NCI-H774 (cell line): Measurements from ENCODE around the gene PPL.
"Not testable (repeated sequence)": the region's sequence is repeated elsewhere in the genome, so short reads cannot be mapped to it uniquely, and the experiment has no call there.

Experiments
- DNase-seq: peaks from one replicate; lab custom pipeline; 2025; lab: John Stamatoyannopoulos, UW

PPL gene

DNA sequence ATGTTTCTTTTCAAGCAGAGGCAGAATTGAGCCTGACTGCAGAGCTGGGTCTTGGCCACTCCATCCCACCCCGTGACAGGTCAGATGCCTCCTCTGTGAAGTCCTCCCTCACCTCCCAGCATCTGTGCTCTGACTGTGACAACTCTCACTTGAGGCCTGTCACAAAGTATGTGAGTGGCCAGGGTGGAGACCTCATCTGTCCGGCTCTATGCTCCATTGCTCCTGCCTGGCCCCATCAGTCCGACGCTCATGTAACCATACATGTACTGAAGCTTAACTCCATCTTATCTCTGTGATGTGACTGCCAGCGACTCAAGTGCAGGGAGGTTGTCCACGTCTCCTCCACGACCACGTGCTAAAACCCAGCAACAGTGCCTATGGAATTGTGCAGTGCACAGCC, 3.5 kb downstream of the PPL start:
- no peak for DNase-seq

DNA sequence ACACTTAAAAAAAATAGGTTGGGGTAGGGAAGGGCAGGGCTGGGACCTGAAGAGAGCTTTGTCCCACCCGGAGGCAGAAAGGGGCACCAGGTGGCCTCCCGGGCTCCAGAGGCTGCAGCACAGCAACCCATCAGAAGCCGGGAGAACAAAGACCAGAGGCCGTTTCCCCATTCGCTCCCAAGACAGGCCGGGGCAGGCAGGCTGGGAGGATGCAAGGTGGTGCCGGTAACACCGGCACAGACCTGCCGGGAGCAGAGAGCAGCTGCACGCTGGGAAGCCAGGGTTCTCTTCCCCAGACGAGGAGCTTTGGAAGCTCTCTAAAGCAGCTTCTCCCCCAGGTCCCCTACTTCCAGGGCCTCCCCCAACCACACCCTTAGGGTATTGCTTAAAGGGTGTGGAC, 5.6 kb downstream of the PPL start:
- no peak for DNase-seq

DNA sequence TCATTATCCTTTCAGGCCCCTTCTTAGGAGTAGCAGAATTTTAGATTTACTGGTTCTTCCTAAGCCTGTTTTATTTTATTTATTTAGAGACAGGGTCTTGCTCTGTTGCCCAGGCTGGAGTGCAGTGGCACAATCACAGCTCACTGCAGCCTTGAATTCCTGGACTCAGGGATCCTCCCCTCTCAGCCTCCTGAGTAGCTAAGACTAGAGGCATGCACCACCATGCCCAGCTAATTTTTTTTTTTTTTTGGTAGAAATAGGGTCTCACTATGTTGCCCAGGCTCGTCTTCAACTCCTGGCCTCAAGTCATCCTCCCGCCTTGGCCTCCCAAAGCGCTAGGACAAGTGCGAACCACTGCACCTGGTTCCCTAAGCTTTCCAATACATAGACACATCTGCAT, 7.3 kb downstream of the PPL start:
- DNase-seq, result not testable (repeated sequence)

DNA sequence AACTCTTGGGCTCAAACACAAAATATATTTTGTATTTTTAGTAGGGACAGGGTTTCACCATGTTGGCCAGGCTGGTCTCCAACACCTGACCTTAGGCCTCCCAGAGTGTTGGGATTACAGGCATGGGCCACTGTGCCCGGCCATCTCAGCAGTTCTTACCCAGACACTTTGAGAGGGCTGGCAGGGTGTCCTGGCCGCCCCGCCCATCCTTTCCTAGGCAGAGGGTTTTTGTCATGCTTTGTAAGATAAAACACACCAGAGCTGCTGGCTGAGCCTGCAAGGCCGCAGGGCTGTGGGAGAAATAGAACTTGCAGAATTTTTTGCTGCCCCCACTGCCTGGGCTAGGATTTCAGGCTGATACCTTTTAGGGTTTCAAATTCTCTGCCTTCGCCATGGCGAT, 8.7 kb downstream of the PPL start:
- DNase-seq, result no peak

DNA sequence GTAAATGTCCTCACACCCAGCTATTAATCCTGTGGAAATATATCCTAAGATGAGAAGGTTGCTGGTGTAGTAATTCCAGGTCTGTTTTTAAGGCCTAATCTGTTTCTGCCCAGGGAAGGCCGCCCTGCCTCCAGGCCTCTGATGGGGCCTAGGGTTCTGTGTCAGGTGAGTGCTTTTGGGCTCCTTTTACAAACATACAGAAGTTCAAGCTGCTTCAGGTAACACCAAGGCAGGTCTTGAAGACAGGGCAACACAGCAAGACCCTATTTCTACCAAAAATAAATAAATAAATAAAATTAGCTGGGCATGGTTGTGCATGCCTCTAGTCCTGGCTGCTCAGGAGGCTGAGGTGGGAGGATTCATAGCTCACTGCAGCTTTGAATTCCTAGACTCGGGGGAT, 9.3 kb downstream of the PPL start:
- DNase-seq, result no peak

DNA sequence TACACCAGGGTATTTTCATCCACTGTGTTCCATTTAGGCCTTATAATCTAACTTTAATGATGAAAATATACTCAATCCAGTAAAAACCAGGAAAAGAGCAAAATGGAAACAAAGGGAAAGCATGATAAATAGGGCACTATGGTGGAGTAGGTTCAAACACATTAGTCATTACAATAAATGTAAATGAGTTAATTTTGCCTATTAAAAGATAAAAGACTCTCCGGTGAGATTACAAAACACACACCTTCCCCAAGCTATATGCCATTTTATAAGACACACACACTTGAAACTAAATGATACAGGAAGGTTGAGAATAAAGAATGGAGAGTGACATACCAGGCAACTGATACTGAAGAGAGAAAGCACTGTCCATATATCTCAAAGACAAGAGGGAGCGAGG, 10.0 kb downstream of the PPL start:
- DNase-seq, result no peak

DNA sequence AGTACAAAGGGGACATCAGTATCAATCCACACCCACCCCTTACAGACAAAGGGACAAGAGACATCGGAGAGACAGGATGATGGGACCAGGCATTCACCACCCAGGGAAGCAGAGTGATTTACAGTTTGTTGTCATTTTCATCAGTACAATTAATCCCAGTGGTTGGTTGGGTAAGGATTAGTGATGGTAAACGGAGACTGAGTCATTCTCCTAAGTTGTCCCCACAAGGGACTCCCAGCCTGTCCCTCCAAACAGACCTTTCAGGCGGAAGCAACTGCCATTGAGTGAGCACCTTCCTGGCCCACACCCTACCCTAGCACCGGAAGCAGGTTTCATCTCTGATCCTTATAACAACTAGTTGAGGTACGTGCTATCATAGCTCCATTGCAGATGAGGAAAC, 11.2 kb downstream of the PPL start:
- no peak for DNase-seq

DNA sequence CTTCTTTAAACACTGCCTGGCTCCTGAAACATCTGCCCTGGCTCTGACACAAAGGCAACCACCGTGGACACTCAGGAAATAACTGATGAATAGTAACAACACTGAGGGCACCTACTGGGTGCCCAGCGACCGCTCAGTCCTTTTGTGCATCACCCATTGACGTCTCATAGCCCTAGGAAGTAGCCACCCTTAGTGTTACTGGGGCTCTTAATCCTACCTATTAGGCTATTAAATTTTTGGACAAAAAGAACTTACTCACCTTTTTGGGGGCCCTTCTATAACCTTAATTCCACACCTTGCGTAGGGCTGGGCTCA, 11.7 kb downstream of the PPL start:
- DNase-seq, result no peak

DNA sequence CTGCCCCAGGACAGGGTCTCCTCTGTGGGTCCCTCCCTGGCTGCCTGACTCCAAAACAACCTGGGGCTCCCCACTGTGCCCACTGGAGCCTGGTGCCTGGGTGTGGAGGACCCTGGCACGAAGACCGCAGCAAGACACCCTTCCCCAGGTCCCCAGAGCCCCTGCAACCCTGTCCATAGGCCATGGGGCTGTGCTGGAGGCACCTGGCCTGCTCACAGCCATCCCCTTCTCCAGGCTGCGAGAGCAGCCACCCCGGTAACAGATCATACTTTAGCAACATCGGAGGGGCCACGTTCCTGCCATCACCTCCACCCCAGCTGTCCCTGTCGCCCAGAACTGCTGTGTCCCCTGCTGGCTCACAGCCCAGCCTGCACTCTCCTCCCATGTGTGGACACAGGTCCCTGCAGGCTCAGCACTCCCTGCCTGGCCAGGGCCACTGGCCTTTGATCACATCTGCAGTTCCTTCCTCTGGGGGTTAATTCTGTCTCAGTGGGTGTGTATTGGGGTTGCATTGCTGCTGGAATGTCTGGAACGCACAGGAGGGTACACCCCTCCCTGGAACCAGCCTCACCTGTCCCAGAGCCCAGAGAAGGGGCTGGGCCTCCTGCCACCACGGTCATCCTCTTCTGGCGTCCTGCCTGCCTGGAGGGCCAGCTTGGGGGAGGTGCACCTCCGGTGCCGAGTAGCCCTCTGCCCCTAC, 12.2 kb downstream of the PPL start:
- DNase-seq, result no peak

DNA sequence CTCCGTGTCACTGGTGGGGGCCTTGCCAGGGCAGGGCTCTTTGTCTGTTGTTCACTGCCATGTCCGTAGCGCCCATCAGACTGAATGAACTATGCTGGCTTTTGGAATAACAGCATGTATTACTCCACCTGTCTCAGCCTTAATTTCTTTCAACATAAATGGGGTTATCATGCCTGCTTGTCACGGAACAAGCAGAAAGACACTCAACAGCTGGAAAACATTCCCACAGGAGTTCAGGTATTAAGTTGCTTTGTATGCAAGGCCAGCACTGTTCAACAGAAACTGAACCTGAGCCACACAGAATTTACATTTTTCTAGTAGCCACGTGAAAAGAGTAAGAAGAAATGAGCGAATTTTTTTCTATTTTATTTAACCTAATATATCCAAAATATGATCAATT, 13.1 kb downstream of the PPL start:
- DNase-seq, result no peak

DNA sequence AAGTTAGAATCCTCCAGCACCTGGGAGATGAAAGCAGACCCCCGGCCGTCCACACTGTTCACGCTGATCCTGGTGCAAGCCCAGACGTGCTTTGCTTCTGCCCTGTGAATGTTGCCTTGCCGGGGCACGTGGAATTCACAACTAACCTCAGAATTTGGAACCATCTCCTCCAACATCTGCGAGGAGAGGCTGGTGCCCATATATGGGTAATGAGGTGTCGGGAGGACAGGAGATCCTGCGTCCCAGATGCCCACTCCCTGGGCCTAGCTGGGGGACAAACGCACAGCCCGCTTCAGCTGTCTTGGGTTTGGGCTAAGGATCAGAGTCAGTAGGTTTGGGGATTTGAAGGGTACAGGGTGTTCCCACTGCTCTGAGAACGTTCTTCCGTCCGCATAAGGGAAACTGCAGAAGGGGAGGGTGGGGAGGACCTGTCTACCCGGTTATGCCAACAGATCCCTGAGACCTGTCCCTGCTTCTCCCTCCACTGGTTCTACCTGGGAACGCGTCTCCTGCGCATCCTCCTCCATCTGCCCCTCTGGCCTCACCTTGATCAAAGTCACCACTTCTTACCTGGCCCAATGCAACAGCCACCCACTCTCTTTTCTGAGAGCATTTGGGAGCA, 14.1 kb downstream of the PPL start:
- no peak for DNase-seq

DNA sequence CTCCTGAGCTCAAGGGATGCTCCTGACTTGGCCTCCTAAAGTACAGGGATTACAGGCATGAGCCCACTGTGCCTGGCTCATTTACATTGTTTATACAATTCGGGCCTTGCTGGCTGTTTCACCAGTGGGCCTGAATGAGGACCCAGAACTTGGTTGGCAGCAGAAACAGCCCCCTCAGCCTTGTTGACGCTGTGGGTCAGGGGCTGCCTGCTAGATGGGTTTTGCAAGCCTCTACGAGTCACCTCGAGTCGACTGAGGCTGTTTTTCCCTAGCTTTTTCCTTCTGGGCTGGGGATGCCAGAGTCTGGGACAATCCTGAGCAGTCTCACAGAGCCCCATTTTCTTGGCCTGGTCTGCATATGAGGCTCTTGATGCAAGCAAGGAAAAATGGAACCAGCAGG, 16.1 kb downstream of the PPL start:
- DNase-seq, result no peak

DNA sequence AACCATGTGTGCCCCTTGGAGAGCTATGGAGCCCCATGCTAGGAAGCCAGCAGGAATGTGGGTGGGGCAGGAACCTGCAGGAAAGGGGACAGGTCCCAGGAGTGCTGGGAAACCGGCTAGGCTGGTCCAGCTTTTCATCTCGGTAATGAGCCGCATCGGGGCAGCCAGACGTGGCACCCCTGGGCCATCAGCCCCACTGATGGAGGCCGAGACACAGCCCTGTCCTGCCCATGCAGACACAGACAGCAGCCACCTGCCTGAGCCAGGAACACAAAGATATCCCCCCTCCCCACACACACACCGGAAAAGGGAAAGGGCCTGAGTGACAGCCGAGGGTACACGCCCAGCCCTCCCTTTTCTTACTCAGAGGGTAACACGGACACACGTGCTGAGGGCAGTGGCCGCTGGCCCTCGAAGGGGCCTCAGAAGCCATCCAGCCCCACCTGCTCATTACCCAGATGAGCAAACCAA, 18.1 kb downstream of the PPL start:
- DNase-seq, result no peak

DNA sequence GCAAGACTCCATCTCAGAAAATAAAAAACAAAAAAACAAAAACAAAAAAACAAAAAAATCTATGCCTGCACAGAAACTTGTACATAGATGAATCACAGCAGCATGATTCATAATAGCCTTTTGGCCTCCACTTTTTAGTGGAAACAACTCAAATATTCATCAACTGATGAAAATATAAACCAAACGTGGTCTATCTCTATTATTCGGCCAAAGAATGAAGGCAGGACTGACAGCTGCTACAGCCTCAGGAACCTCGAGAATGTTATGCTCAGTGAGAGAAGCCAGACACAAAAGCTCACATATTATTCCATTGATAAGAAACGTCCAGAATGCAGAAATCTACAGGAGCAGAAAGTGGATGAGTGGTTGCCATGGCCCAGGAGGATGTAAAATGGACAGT, 19.8 kb downstream of the PPL start:
- no peak for DNase-seq

DNA sequence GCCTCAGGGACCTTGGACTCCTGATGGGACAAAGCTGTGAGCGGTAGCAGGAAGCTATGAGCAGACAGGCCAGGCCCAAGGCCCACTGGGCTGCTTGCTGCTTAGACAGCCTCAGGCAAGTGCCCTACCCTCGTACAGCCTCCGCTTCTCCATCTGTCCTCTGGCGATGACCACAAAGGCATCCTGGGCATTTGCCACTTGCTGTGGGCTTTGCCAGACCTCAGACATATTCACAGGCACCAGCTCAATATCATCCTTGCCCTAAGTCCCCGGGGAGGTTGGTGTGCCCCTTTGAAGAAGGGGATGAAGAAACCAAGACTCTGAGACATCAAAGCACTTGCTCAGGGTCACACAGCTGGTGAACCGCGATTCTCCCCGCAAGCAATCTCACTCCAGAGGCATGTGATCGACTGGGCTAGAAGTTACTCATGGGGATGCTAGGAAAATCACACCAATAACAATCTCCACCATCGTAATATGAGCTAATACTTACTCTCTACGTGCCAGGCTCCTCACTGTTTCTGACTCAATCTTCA, 21.7 kb downstream of the PPL start:
- no peak for DNase-seq

DNA sequence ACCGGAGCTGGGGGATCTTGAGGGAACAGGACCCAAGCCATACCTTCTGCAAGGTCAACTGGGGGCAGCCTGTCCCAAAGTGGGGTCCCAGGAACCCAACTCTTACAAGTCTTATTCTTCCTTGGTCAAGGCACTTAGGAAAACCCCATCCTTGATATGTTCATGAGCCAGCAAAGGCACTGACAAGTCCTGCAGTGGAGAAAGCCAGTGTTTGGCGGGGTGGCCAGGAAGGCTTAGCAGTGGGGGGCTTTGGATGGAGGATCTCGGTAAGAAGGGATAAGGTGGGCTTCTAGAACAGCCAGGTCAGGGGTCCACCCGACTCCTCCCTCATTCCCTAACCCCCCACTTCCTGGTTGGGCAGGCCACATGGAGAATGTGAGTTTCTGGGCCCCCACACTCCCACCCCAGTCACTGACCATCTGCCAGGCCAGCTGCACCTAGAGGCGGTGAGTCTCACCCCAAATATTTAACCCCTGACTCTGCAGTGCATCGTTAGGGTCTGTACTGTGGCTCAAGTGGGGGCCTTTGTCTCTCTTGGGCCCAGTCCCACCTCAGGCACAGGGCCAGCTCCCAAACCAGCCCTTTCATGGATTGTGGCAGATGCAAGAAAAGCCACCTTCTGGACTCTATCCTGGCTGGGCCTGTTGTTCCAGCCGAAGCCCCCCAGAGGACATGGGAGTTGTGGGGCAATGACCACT, 22.3 kb downstream of the PPL start:
- no peak for DNase-seq

DNA sequence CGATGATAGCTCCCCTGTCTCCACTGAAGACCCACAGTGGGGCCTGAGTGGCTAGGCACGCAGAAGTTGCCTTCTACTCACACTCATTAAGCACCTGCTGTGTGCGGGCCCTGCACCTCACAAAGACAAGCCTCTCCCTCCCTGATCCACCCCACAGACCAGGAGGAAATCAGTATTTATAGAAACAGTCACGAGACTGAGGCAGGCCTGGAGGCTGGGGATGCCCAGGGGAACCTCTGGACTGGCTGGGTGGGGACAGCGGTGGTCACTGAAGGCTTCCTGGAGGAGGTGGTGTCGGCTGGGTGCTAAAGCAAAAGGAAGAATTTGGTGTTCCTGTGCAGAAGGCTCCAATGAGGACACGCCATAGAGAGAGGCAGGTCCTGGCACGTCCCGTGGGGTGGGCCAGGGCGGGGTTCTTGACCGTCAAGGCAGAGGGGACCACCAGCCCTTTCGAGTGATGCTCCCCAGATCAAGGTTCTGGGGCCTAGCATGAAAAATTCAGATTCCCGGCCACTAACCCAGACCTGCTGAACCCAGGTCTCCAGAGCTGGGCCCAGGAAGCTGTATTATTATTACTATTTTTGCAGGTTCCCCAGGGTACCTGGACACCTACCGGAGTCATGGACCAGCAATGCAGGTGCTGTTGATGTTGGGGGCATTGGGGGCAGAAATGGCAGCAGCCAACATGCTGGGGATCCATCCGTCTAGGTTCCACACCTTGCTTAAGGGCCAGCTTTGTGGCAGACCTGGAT, 23.0 kb downstream of the PPL start:
- no peak for DNase-seq

DNA sequence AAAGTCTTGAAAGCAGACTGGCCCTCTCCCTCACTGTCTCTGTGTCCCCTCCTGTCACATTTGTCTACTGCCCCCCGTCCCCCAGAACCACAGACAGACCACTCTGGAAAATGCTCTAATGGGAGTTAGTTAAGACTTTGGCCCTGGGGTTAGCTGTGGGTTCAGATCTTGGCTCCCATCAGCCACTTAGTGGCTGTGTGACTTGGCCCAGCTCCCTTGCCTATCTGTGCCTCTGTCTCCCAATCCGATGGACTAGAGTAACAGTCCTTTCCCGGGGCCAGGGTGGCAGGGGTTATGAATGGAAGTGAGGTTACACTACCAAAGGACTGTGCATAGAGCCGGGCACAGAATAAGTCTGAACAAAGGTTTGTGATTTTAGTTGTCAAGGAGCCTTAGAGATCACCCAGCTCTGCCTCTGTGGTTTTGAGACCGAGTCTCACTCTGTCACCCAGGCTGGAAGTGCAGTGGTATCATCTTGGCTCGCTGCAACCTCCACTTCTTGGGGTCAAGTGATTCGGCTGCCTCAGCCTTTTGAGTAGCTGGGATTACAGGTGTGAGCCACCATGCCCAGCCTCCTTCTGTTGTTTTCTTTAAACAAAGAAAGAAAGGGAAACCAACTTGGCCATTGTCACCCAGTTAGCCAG, 23.7 kb downstream of the PPL start:
- no peak for DNase-seq

DNA sequence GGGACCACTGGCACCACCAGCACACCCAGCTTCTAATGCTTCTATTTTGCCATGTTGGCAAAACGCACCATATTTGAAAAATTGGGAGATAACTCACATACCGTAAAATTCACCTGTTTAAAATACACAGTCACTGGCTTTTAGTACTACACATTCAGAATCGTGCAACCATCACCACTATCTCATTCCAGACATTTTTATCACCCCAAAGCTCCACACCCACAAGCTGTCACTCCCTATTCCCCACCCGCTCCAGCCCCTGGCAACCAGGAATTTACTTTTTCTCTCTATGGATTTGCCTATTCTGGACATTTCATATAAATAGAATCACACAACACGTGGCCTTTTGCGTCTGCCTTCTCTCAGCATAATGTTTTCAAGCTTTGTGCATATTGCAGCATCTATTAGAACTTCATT, 25.0 kb downstream of the PPL start:
- no peak for DNase-seq

DNA sequence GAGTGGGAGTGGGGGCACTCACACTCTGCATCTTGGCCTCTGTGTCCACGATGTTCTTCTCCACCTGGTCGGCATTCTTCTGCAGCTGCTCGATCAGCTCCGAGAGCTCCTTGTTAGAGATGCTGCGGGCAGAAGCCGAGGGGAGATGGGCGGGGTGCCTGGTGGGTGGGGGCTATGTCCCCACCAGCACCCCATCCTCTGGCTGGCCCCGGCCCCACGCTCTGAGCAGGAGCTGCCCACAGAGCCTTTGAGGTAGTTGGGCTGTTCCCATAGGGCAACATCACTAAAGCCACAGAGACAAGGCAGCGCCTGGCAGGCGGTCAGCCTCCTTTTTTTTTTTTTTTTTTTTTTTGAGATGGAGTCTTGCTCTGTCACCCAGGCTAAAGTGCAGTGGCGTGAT, 26.1 kb downstream of the PPL start:
- no peak for DNase-seq

DNA sequence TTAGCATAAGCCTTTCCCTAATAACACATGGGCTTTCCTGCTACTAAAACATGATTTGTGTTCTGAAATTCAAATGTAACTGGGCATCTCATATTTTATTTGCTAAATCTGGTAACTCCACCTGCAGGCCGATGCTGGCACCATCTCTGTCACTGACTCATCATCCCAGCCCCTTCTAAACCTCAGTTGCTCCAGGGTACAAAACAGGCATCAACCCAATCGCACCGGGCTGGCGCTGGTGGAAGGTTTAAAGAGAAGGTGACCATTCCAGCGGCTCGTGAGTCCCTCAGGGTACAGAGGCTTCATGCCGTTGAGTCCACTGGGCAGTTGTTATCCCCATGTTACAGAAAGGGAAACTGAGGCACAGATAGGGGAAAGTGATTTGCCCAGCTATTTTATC, 27.1 kb downstream of the PPL start:
- no peak for DNase-seq

DNA sequence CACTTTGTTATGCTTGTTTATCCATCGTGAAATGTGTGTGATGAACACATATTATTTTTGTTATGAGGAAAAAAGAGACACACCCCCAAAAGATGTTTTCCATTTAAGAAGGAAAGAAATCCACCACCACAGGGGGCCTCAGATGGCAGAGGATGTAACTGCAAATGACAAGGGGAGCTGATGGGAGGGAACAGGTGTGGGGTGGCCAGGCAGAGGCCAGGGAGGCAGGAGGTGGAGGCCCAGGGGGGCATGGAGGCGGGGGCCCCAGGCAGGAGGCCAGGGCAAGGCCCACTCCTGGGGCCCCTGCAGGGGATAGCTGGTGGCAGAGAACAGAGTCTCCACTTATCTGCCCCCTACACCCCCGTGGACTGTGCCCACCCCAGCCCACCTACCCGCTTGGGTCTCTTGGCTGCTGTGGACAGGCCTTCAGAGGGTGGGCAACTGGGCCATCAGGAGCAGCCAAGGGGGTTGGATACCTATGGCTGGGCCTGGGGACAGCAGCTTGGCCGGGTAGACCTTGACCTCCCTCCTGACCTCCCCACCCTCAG, 28.0 kb downstream of the PPL start:
- no peak for DNase-seq
